ENCODE data around the gene DAPK1.

The DAPK1 gene

GRCh38 chr9:87639949-87640348, 142.3 kb downstream of the DAPK1 start:
- H3K36me3 ChIP-seq (replicated peaks; ENCODE audit: low read depth, low read length), result no peaks in the 10 kb centered on the region
- H3K9me3 ChIP-seq (ENCODE audit: insufficient read depth, low read length), result no peaks in the 10 kb centered on the region
- no peaks in the 10 kb centered on the region for H3K27me3 ChIP-seq (ENCODE audit: low read depth, low read length)
- H2AFZ ChIP-seq (ENCODE audit: low read depth, low read length), result no peak overlapping the region
- no peak overlapping the region for H3K4me2 ChIP-seq (ENCODE audit: low read length)
- no peak overlapping the region for H3K27ac ChIP-seq (ENCODE audit: low read length)
- TF ChIP-seq CTCF (IDR thresholded peaks at IDR 0.05; ENCODE audit: low read depth, low read length) (no peak), EZH2phosphoT487 (IDR thresholded peaks at IDR 0.05; ENCODE audit: low read depth) (no peak)
- no peaks in the 10 kb centered on the region for H3K4me1 ChIP-seq (ENCODE audit: low read length)
- no peak overlapping the region for H3K4me3 ChIP-seq (ENCODE audit: low read length)
- H4K20me1 ChIP-seq (ENCODE audit: insufficient read depth, low read length), result no peaks in the 10 kb centered on the region
- no peak overlapping the region for H3K9ac ChIP-seq (ENCODE audit: low read length)
- H3K79me2 ChIP-seq (ENCODE audit: low read length), result no peaks in the 10 kb centered on the region

DNA sequence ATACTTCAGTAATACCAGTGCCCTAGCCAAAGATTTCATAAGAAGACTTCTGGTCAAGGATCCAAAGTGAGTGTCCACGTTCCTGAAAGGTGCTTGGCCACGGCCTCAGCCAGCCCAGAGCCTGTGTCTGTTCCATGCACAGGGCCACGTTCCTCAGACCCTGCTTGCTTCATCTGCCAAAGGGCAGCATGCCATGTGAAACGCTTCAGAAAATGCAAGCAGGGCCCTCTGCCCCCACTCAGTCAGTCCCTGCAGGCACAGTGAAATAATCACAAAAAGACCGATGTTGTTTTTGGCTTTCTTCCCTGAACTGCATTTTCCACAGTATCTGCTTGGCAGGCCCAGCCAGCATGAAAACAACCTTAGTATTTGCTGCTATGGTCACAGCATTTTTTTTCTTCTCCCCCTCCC, 142.7 kb downstream of the DAPK1 start:
- Histone ChIP-seq H4K20me1 (ENCODE audit: insufficient read depth, low read length) (no peaks in the 10 kb centered on the region), H3K36me3 (replicated peaks; ENCODE audit: low read depth, low read length) (no peaks in the 10 kb centered on the region), H3K4me3 (ENCODE audit: low read length) (no peak overlapping the region), H3K79me2 (ENCODE audit: low read length) (no peaks in the 10 kb centered on the region), H3K9me3 (ENCODE audit: insufficient read depth, low read length) (no peaks in the 10 kb centered on the region), H2AFZ (ENCODE audit: low read depth, low read length) (no peak overlapping the region), H3K9ac (ENCODE audit: low read length) (no peak overlapping the region), H3K4me1 (ENCODE audit: low read length) (no peaks in the 10 kb centered on the region), H3K27me3 (ENCODE audit: low read depth, low read length) (no peaks in the 10 kb centered on the region), H3K27ac (ENCODE audit: low read length) (no peak overlapping the region), H3K4me2 (ENCODE audit: low read length) (no peak overlapping the region)
- no peak for TF ChIP-seq EZH2phosphoT487 (IDR thresholded peaks at IDR 0.05; ENCODE audit: low read depth)
- no peak for TF ChIP-seq CTCF (IDR thresholded peaks at IDR 0.05; ENCODE audit: low read depth, low read length)

DNA sequence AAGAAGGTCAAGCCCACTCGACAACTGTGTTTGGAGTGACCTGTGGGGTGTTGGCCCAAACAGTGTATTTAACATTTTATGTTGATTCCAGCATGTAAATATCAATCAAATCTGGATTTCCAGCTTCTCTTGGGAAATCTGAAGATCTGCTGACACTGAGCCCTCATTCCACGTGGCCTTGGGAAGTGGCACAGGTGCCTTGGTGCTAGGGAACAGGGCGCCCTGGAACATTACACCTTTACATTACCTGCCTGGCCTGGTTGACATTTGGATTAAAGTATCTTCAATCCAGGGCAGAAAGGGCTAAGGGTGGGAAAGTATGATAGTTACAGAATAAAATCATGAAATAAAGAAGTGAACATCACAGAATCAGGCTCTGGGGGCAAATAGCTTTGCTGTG, 143.4 kb downstream of the DAPK1 start:
- TF ChIP-seq CTCF (IDR thresholded peaks at IDR 0.05; ENCODE audit: low read depth, low read length) (no peak), EZH2phosphoT487 (IDR thresholded peaks at IDR 0.05; ENCODE audit: low read depth) (no peak)
- no peak overlapping the region for H3K9ac ChIP-seq (ENCODE audit: low read length)
- H3K9me3 ChIP-seq (ENCODE audit: insufficient read depth, low read length), result no peaks in the 10 kb centered on the region
- no peaks in the 10 kb centered on the region for H3K4me1 ChIP-seq (ENCODE audit: low read length)
- H3K4me2 ChIP-seq (ENCODE audit: low read length), result no peak overlapping the region
- H3K27ac ChIP-seq (ENCODE audit: low read length), result no peak overlapping the region
- H4K20me1 ChIP-seq (ENCODE audit: insufficient read depth, low read length), result no peaks in the 10 kb centered on the region
- H3K27me3 ChIP-seq (ENCODE audit: low read depth, low read length), result no peaks in the 10 kb centered on the region
- H3K4me3 ChIP-seq (ENCODE audit: low read length), result no peak overlapping the region
- no peaks in the 10 kb centered on the region for H3K79me2 ChIP-seq (ENCODE audit: low read length)
- H2AFZ ChIP-seq (ENCODE audit: low read depth, low read length), result no peak overlapping the region
- no peaks in the 10 kb centered on the region for H3K36me3 ChIP-seq (replicated peaks; ENCODE audit: low read depth, low read length)

- TF ChIP-seq CTCF (IDR thresholded peaks at IDR 0.05; ENCODE audit: low read depth, low read length) (no peak), EZH2phosphoT487 (IDR thresholded peaks at IDR 0.05; ENCODE audit: low read depth) (no peak)
- Histone ChIP-seq H3K4me2 (ENCODE audit: low read length) (no peak overlapping the region), H3K27me3 (ENCODE audit: low read depth, low read length) (no peaks in the 10 kb centered on the region)
Measured at GRCh38 chr9:87642330-87643106, 144.9 kb downstream of the DAPK1 start.

More at GRCh38 chr9:87642330-87643106, 144.9 kb downstream of the DAPK1 start:
- H3K27ac ChIP-seq (ENCODE audit: low read length), result no peak overlapping the region
- no peak overlapping the region for H3K9ac ChIP-seq (ENCODE audit: low read length)
- H2AFZ ChIP-seq (ENCODE audit: low read depth, low read length), result no peak overlapping the region
- no peaks in the 10 kb centered on the region for H4K20me1 ChIP-seq (ENCODE audit: insufficient read depth, low read length)
- no peaks in the 10 kb centered on the region for H3K36me3 ChIP-seq (replicated peaks; ENCODE audit: low read depth, low read length)
- no peak overlapping the region for H3K4me3 ChIP-seq (ENCODE audit: low read length)
- H3K9me3 ChIP-seq (ENCODE audit: insufficient read depth, low read length), result no peaks in the 10 kb centered on the region
- no peaks in the 10 kb centered on the region for H3K79me2 ChIP-seq (ENCODE audit: low read length)
- H3K4me1 ChIP-seq (ENCODE audit: low read length), result no peaks in the 10 kb centered on the region
